Measurements from ENCODE around the gene ALG9. TPM values are rescaled to one million over a fixed set of nuclear protein-coding genes. Genes with fewer than 3 reads are reported as not detected.
A peak's percentile ranks its signal among the peaks of the same experiment; 100 is the strongest.

ALG9 gene
- total RNA-seq, 1 donor from 2014 or later = 12.4 TPM

DNA sequence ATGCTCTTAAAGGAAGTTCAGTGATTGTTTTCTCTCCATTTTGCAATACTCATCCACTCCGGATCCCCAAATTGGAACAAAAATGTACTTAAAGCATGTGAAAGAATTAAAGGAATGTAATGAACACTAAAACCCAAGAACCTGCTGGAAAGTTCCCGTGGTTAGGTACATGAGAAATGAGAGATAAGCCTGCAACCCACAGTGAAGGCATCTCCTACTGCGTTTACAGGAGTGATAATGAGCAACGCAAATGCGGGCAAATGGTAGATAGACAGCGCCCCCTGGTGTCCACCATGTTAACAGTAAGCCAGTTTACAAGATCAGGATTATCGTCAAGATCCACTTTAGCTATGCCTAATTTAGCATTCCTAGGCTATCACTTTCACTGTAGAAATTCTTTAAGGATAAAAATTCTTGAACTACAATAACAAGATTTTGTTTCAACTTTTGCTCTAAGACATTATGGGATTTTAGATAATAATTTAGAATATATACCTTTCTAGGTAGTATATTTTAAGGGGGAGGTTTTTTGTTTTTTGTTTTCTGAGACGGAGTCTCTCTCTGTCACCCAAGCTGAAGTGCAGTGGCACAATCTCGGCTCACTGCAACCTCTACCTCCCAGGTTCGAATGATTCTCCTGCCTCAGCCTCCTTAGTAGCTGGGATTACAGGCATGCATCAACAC, 29.9 kb downstream of the ALG9 start:
- intact Hi-C loops (cut with DNase I) = loop anchor here (2.0 to 5.0 kb wide), 3 partner anchors 239 to 277 kb away; partner anchors contain the start of gene SIK2
- peak; percentile 93 for ATAC-seq (ENCODE audit: poor library complexity)
- peak; percentile 90 for DNase-seq

DNA sequence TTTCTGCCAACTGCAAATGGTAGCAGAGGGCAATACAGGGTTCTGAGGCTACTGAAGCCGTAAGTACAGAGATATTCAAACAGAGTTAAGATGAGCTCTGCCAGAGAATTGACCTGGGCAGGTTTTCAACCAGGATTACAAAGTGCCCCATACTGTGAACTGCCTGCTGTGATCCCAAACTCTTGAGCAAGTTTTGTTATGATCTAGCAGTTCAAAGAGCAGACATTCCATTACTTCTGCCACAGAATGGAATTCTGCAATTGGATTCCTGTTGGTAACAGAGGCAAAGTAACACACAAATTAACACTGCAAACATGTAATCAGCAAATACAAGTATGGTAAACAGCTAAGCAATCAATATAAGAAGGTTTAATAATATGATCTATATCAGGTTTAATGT, 31.2 kb downstream of the ALG9 start:
- ATAC-seq (ENCODE audit: poor library complexity) = peak; percentile 44
- no peak for DNase-seq
- intact Hi-C loops (cut with DNase I) = loop anchor here (2.0 to 5.0 kb wide), 3 partner anchors 238 to 275 kb away; partner anchors contain the start of gene SIK2

DNA sequence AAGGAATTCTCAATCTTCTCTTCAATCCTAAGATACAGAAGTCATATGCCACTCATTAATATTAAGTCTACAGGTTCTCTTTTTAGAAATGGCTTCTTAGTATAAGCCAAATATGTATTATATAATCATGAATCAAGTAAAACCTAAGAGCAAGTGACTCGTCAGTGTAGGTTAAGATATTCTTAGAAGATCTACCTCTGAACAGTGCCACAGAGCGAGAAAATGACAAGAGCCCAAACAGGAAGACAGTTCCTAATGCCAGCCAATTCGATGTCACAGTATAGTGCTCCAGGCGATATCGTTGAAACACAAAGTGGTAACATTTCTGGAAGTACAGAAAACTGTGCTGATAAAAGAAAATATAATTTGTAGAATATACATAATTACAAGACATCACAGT, 33.3 kb downstream of the ALG9 start:
- DNase-seq (no peak), ATAC-seq (ENCODE audit: poor library complexity) (no peak)
- intact Hi-C loops (cut with DNase I) = loop anchor here (5.0 kb wide), 1 partner anchor 56 kb away; no protein-coding TSS in a partner anchor

DNA sequence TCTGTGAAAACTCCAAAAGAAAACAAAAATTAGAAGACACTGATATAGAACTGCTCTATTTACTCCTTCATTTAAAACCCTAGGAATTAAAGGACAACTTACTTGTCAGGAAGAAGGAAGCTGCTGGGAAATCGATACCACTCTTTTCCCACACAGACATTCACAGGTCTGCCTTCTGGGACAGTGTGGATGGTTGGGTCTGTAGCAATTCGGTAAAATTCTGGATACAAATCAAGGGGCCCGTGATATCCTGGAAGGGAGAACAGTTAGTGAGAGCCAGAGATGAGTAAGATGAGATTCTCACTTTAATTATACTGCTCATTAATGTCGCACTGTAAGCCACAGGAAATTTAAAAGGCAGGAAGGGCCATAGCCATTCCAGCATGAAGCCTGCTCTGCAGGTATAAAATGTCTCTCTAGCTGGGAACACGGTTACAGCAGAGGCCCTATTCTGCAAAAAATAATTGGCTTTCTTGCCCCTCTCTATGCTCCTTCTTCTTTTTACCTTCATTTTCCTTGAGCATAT, 34.0 kb downstream of the ALG9 start:
- ATAC-seq (ENCODE audit: poor library complexity) (no peak), DNase-seq (no peak)
- intact Hi-C loops (cut with DNase I) = loop anchor here (5.0 kb wide), 1 partner anchor 55 kb away; no protein-coding TSS in a partner anchor

DNA sequence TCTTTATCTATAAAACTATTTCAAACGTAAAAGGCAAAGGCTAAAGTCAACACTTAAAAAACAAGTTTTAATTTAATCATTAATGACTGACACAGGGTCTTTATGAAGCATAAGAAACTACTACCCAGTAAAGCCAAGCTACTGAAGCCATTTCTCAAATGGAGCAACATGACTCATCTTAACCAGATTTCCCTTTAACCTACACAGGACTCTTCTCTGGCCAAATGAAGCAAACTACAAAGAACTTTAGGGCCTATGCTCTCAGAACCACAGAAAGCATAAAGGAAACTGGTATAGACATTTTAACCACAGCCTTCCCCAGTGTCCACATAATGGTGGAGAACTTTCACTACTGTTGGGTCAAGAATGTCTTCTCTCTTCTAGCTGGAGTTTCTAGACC, 34.7 kb downstream of the ALG9 start:
- intact Hi-C loops (cut with DNase I) = loop anchor here (5.0 kb wide), 1 partner anchor 54 kb away; no protein-coding TSS in a partner anchor
- no peak for ATAC-seq (ENCODE audit: poor library complexity)
- no peak for DNase-seq

DNA sequence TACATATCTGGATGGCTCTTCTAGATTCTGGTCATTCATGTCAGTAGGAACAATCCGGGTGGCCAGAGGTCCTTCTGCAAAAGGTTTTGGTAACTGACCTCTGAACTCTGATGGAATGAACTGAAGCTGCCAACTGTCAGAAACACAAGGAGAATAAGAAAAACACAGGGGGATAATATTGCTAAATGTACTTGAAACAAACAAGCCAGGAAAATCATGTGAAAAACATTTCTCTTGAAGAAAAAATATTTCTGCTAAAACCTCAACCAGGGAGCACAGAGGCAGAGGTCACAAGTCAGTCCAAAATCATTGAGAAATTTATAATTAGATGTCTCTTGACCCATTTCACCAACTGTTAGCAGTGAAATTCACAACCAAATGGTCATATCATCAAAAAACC, 35.2 kb downstream of the ALG9 start:
- ATAC-seq (ENCODE audit: poor library complexity) = peak; percentile 7
- intact Hi-C loops (cut with DNase I) = loop anchor here (5.0 kb wide), 1 partner anchor 54 kb away; no protein-coding TSS in a partner anchor
- DNase-seq = no peak

DNA sequence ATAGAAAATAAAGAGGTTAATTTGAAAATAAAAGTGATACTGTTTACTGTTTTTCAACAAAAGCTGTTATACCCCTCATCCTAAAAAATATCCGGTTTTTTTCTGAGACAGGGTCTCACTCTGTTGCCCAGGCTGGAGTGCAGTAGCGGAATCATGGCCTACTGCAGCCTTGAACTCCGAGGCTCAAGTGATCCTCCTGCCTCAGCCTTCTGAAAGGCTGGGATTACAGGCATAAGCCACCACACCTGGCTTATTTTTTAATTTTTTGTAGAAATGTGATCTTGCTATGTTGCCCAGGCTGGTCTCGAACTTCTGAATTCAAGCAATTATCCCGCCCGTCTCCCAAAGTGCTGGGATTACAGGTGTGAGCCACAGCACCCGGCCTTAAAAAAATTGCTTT, 35.7 kb downstream of the ALG9 start:
- DNase-seq (no peak), ATAC-seq (ENCODE audit: poor library complexity) (no peak)
- intact Hi-C loops (cut with DNase I) = loop anchor here (5.0 kb wide), 1 partner anchor 53 kb away; no protein-coding TSS in a partner anchor

DNA sequence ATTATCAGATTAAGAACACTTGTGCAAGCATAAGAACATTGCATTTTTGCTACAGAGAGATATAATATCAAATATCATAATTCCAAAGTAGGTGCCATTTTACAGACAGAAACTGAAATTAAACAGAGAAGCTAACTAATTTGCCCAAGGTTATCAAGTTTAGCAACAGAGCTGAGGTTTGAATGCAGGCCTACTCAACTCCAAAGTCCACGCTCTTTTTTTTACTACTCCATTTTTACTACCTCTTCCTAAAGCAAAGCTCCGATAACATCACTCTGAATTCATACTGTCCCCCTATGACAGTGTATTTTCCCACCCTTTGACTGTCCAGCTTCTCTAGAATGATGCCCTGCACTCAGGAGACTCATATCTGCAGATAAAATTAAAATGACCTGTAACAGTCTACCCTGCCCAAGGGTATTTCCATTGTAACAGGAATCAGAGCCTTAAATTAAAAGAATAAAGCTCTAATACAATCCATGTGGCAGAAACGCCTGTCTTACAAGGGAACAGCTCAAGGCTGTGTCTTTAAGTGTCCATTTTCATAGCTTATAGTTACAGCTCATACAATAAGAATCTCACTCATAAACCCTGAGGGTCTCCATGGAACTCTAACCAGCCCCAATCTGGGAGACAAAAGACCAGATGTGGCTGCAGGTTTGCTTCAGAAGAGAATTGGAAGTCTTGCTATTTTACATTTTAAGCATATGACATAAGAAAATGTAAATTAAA, 36.8 kb downstream of the ALG9 start:
- intact Hi-C loops (cut with DNase I) = loop anchor here (5.0 kb wide), 1 partner anchor 52 kb away; no protein-coding TSS in a partner anchor
- DNase-seq (no peak), ATAC-seq (ENCODE audit: poor library complexity) (no peak)

DNA sequence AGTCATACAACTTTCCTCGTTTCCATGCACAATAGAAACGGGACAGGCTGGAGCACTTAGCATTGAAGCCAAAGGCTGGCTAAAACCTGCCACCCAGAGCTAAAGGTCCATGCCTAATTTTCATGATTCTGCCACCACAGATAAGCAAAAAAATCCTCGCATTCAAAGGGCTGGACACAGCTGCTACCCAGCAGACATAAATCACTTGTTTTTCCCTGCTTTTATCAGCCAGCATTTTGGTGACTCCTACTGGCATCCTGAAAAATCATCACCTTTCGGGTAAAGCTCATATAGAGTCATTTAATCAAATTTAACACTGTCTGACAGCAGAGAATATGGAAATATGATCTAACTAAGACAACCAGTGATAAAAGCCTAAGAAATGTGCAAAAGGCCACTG, 37.9 kb downstream of the ALG9 start:
- peak; percentile 46 for ATAC-seq (ENCODE audit: poor library complexity)
- no peak for DNase-seq
- intact Hi-C loops (cut with DNase I) = no loop called here

DNA sequence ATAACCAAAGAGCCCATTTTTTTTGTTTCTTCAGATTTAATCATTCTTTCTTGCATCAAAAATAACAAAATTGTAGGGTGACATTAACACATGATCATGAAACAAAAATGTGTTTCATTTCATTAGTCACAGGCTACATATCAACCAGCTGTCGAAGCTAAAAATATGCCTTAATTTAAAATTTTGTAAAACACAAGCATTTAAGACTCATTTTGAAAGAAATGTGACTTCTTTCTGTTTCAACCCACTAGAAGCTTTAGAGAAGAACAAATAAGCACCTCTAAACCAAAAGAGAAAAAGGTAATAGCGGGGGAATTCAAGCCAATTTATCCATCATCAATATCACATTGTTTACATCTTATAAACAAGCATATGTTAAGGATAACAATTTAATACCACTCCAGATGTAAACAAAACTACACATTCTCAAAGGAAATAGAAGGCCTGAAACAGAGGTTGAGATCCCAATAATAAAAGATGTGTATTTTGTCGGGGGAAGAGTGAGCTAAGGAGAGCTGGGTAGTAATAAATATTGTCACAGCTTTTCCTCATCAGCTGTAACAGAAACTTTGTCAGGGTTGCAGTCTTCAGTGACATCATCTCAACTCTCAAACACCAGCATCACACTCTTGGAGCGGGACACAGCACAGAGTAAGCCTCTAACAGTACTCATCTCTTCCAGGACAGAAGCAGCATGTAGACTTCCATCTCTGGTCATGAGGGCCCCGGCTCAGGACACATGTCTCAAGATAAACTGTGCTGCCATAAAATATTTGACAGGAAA, 42.0 kb downstream of the ALG9 start:
- ATAC-seq (ENCODE audit: poor library complexity) (no peak), DNase-seq (no peak)
- intact Hi-C loops (cut with DNase I) = no loop called here

DNA sequence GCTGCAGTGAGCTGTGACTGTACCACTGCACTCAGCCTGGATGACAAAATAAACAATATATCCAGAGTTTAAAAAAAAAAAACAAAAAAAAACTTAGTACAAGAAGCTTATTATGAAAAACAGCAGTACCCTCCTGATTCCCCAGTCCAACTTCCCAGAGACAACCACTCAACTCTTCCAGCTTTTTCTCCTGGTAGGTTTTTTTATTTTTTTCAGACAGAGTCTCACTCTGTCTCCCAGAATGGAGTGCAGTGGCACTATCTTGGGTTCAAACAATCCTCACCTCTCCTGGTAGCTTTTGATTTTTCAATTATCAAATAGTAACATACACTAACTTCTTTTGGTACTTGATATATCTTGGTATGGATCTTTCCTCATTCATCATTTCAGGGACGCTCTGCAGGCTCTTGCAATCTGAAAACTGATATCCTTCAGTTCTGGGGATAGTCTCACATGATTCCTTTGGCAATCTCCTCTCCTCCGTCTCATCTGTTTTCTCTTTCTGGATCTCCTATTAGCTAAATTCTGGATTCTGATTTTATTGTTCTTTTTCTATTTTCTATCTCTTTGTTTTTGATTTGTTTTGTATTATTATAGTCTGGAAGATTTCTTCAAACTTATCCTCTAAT, 44.9 kb downstream of the ALG9 start:
- intact Hi-C loops (cut with DNase I) = no loop called here
- no peak for ATAC-seq (ENCODE audit: poor library complexity)
- DNase-seq = no peak

DNA sequence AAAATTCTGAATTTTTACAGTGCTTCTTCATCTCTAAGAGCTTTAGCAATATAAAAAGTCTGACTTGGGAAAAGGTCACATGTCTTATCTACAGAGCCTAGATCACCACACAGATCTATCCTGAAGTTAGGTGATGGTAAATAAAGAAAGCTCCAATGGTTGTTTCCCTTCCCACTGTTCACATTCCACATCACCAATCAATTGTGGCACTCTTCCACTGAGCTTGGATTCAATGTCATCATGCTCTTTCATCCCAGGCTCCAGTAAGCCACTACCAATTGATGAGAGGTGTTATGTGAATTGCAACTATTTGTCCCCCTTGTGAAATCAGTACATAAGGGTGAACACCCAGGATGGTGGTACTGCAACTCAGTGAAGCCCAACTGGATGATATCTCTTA, 47.8 kb downstream of the ALG9 start:
- intact Hi-C loops (cut with DNase I) = loop anchor here (5.0 kb wide), 1 partner anchor 36 kb away; no protein-coding TSS in a partner anchor
- ATAC-seq (ENCODE audit: poor library complexity) = no peak
- no peak for DNase-seq

DNA sequence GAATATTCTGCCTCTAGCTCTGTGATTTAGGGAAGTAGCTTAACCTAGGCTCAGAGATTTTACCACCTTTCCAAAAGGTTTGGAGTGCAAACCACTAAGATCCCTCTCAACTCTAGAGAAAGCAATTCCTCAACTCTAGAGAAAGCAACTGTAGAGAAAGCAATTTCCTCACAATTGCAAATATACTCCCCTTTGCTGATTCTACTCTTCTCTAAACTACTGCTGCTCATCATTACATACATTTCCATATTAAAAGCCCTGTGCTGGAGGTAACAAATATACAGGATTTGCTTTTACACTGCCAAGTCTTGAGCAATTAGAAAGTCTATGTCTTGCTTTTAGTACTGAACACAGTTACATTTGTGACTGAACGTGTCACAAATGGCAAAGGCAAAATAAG, 48.2 kb downstream of the ALG9 start:
- no peak for DNase-seq
- intact Hi-C loops (cut with DNase I) = loop anchor here (5.0 kb wide), 1 partner anchor 36 kb away; no protein-coding TSS in a partner anchor
- no peak for ATAC-seq (ENCODE audit: poor library complexity)

DNA sequence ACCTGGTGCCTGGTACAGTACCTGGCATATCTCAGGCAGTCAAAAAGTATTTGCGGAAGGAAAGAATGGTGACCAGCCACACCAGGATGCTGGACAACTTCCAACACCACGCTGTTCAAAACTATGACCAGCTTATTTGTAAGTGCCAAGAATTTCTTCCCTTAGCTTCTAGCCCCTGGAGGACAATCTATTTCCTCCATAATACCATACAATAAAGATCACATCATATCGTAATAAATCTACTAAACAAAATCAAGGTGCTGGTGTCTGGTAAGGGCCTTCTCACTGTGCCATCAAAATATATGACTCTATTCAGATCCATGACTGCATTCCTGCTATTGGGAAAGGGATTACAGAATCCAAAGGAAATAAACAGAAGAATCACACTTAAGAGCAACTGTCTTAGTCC, 51.5 kb downstream of the ALG9 start:
- intact Hi-C loops (cut with DNase I) = loop anchor here (5.0 kb wide), 1 partner anchor 33 kb away; no protein-coding TSS in a partner anchor
- ATAC-seq (ENCODE audit: poor library complexity) (peak; percentile 25), DNase-seq (no peak)

DNA sequence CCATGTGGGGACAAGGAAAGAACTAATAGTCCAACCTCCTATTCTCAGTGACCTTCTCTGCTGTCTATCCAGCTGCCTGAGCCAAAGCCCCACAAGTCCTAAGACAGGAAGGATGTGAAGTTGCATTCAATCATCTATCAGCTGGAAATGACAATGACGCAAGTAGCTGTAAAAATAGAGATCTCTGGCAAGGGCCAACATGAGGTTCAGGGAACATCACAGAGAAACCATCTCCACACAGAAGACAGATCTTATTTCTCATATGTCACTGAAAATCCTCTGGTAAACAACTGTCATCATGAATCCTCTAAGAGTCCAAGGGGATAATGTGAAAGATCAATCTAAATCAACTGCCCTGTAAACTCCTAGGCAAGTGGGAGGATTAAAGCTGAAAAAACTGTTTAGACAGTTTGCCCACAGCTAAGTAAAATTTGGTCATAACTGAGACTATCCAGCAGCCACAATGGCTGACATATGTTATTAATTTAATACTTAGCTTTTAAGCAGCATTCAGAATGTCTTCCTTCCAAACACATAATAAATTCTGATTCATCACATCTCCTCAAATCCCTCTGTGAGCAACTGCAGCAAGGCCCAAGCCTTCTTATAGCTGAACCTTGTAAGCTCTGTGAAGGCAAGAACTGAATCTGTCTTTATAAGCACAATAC, 52.1 kb downstream of the ALG9 start:
- DNase-seq (no peak), ATAC-seq (ENCODE audit: poor library complexity) (peak; percentile 84)
- intact Hi-C loops (cut with DNase I) = no loop called here

DNA sequence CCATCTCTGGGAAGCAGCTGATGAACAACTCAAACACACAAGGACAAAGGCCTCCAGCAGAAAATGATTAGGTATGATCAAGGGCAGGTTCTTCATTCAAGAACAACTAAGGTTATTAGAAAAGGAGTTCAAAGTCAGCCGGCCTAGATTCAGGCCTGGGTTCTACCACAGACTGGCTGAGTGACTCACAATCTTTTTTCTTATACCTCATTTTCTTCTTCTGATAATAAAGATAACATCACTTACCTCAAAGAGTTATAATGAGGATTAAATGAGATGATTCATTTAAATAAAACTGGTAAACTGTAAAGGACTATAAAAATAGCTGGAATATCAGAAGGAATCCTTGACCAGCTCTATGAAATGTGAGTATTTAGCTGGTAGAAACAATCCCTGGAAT, 55.9 kb downstream of the ALG9 start:
- intact Hi-C loops (cut with DNase I) = no loop called here
- ATAC-seq (ENCODE audit: poor library complexity) = no peak
- DNase-seq = no peak

DNA sequence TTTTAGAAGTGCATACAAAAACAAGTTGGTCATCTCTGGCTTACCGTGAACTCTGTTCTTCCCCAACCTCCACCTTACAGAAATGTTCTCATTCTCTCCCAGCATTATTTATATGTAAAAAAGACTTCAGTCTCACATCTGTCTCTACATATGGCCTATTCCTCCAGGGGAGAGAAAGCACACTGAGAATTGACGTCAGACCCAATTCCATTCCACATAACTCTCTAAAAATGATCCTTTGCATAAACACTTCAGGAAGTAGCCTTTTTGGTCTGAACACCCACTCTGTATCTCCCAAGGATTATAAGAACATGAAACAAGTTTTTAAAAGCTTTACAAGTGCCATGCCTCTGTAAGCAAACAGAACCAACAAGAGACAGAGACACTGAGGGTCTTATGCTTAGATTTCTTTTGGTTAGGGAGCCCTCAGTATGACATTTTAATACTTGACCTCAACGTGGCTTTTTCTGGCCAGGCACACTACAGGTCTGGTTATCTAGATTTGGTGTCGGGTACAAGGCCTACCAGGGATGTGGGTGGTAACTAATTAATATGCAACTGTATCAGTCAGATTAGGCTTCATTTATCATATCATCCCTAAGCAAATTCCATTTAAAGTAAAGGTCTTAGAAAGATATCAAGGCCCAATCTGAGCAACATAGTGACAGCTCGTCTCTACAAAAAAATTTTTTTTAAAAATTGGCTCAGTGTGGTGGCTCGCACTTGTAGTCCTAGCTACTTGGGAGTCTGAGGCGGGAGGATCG, 56.6 kb downstream of the ALG9 start:
- ATAC-seq (ENCODE audit: poor library complexity) (no peak), DNase-seq (no peak)
- intact Hi-C loops (cut with DNase I) = no loop called here
